HG02763 (cell line): ENCODE measurements around the gene OMD.

ENCODE experiments used
- ATAC-seq: cut with Tn5 transposase; IDR thresholded peaks from one replicate; pipeline ENCODE4 v1.9.1; 2021; ENCODE audit warnings: mild to moderate bottlenecking, moderate library complexity; ENCODE audit not compliant: unreplicated experiment

OMD gene

DNA sequence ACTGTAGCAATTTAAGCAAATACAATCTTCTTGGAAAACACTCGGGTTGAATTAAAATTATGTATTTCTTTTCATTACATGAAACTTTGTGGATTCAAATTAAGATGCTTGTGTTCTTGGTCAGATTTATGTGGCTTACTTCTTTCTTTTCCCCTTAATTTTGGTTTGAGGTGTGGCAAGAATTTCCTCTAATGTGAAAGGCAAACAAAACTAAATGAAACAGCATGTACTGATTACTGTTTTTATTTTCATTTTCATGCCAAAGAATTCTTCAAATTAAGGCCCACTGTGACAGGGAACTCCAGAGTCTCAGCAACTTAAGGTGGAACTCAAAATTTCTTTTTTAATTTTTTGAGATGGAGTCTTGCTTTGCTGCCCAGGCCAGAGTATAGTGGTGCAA lies at the start of gene OMD:
TSS of gene OMD (minus strand) at position 132 of the 400 bp plus-strand sequence. CDS start 6,913 bp downstream, outside the sequence.
- no peak for ATAC-seq

- no peak for ATAC-seq
These were observed 43.9 kb upstream of the OMD start for GRCh38 chr9:92468206-92468605.

- ATAC-seq, result no peak
These were observed 43.2 kb upstream of the OMD start for GRCh38 chr9:92467511-92467910.

- ATAC-seq, result no peak
These were observed 42.8 kb upstream of the OMD start for GRCh38 chr9:92467041-92467440.

GRCh38 chr9:92463984-92464383 lies 39.7 kb upstream of the OMD start:
- no peak for ATAC-seq

DNA sequence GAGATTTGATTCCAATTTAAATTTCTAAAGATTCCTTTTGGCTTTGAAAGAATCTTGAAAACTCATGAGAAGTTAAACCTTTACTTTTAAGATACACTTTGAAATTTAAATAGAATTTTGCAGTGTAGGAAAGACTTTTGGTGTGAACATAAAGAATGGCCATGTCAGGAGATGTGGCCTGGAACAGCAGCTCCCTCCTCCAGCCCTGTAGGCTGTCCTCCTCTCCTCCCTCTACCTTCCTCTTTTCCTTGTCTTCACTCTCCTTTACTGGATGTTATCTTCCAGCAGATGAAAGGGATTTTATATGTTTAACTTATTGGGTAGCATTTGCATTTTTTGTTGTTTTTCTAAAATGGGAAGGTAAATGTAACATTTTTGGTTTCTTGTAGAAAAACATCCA lies 39.1 kb upstream of the OMD start:
- no peak for ATAC-seq

DNA sequence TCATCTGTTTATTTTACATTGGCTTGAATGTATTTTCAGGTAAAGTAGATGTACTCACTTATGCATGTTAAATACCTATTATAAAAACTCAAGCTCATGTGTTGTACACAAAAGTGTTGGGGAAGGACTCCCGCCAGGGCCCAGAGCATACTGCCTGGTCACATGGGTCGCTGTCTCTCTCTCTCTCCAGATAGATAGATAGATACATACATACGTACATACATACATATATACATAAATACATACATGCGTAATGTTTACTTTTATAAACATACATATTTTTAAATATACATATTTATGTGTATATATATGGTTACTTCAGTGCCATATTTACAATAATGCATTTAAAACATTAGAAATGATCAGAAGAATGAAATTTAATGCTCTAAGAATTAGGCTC lies 33.3 kb upstream of the OMD start:
- no peak for ATAC-seq

GRCh38 chr9:92455217-92455616 lies 30.9 kb upstream of the OMD start:
- no peak for ATAC-seq

DNA sequence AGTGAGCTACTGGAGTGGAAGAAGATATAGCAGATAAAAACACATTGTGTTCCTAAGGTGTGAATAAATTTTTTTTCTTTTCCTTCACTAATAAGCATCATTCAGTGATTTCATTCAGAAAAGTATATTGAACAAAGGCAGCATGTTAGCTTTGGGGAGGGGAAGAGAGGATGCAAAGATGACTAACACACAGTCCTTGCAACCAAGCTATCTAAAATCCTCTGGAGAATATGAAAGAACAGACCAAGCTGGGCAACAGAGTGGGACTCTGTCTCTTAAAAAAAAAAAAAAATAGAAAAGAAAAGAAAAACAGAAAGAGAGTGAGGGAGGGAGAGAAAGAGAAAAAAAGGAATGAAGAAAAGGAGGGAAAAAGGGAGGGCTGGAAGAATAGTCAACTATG lies 22.3 kb upstream of the OMD start:
- ATAC-seq, result no peak

DNA sequence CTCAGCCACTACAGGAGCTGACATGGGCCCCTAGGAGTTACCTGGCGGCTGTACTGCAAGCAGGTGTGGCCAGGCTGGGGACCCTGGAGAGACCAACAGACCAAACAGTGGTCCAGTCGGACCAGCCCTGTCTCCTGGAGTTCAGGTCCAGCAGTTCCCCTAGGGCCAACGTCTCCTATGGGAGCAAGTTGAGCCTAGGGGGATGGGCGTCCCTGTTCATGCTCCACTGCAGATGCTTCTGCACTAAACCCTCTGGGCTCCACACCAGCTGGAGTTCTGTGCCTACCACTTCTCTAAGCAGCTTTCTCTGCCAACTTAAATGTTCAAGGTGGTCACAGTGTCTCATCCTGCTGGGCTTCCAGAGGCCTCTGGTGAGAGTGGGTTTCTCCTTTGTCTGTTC lies 20.6 kb upstream of the OMD start:
- ATAC-seq, result no peak

GRCh38 chr9:92440751-92441046 lies 16.4 kb upstream of the OMD start:
- ATAC-seq, result no peak

DNA sequence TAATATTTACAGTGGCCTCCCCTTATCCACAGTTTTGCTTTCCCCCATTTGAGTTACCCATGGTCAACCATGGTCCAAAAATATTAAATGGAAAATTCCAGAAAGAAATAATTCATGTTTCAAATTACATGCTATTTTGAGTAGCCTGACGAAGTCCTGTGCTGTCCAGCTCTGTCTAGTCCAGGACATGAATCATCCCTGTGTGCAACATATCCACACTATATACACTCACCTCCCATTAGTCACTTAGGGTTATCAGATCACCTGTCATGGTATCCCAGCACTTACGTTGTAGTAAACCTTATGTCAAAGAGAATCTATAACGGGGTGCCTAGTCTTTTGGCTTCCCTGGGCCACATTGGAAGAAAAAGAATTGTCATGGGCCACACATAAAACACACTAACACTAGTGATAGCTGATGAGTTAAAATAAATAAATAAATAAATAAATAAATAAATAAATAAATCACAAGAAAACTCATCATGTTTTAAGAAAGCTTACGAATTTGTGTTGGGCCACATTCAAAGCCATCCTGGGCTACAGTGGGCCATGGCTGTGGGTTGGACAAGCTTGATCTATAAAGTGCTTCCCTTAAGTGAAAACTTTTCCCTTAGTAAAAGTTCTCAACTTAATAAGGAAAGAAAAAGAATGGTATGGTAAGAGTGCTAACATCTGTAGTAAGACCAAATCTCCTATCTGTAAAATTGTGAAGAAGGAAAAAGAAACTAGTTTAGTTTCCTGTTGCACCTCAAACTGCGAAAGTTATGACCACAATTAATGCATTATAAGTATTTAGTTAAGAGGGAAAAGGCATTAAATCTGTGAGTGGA lies 15.9 kb upstream of the OMD start:
- ATAC-seq, result no peak

- no peak for ATAC-seq
These were observed 14.7 kb upstream of the OMD start for GRCh38 chr9:92438900-92439526.

DNA sequence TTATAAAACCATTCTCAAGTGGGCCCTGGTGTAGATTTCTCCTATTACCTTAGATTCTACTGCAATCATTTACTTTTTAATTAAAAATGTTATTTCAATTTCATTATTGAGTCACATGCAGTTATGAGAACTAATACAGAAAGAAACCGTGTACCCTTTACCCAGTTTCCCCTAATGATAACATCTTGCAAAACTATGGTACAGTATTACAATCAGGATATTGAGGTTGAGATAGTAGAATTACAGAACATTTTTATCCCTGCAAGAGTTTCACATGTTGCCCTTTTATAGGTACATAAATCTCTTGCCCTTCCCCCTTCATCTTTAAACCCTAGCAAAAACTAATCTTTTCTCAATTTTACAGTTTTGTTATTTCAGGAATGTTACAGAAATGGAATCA lies 11.0 kb upstream of the OMD start:
- ATAC-seq, result no peak

DNA sequence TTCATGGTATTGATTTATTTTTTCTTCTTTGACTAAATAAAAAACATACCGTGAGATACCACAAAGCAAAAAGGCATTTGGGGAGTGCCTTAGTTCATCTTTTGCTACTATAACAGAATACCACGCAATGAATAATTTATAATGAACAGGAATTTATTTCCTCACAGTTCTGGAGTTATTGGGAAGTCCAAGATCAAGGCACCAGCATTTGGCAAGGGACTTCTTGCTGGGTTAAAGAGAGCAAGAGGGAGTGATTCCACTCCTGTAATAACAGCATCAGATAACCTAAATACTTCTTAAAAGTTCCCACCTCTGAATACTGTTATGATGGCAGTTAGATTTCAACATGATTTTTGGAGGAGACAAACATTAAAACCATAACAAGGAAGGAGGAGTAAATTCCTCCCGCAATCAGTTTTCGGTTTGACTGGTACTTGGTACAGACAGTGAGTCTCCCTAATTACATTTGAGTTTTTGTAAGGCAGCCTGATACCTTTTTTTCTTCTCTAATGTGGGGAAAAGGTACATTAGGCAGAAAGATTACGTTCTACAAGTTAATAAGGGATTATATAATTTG lies 8.8 kb upstream of the OMD start:
- ATAC-seq, result no peak

DNA sequence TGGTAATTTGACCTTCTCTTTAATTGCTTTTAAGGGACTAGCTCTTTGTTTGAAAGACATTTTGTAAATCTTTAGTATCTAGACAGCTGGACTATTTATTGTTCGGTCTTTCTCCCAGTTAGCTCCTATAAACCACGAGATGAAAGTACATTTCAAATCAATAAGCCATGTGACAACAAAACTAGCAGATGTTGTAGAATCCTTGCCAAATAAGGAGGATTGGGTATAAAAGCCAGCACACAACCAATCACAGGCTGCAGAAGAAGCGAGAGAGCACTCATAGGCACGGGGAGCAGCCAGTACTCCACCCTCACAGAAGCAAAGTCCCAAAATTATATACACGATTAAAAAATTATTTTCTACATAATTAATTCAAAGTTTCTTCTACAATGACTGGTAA lies 8.1 kb upstream of the OMD start:
- ATAC-seq, result no peak

- ATAC-seq, result no peak
These were observed 5.6 kb upstream of the OMD start for GRCh38 chr9:92429836-92430235.

GRCh38 chr9:92426501-92427145 lies 2.4 kb upstream of the OMD start:
- ATAC-seq, result no peak

DNA sequence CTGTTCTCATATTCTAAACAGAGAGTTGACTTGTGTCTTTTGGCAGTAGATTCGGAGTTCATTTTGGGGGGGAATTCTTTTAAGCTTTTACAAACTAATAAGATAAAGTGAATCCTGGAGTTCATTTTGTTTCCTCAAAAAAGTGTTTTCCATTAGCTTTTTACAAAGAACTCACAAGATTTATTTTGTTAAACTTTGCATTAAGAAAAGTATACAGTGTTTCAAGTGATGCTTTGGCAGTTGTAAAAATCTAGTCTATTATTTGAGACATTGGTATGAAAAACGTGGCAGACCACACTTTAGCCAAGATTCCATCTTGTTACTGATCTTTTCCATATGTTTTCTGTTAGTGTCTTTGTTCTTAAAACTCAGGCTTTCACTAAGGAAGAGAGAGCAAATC lies 1.2 kb upstream of the OMD start:
- ATAC-seq, result no peak

- no peak for ATAC-seq
These were observed 659 bp downstream of the OMD start for GRCh38 chr9:92423612-92424011.

GRCh38 chr9:92422611-92423338 lies 1.5 kb downstream of the OMD start:
- ATAC-seq, result no peak
